HUES6 (cell line): ENCODE results near the gene ILF3.

ENCODE experiments used
- H3K27ac ChIP-seq: 2 replicates; pipeline ENCODE4 v1.7.0; 2013; ENCODE audit warnings: low read depth, mild to moderate bottlenecking, low read length, inconsistent platforms
- H3K27me3 ChIP-seq: 2 replicates; pipeline ENCODE4 v1.6.1; 2013; ENCODE audit warnings: low read length; ENCODE audit not compliant: control insufficient read depth, insufficient read depth
- H3K36me3 ChIP-seq: 2 replicates; pipeline ENCODE4 v1.6.1; 2013; ENCODE audit warnings: low read length; ENCODE audit not compliant: control insufficient read depth, insufficient read depth
- H3K4me1 ChIP-seq: 2 replicates; pipeline ENCODE4 v1.6.1; 2013; ENCODE audit warnings: low read length; ENCODE audit not compliant: control insufficient read depth, insufficient read depth
- H3K4me3 ChIP-seq: 2 replicates; pipeline ENCODE4 v1.5.1; 2013; ENCODE audit warnings: low read depth, low read length
- H3K9ac ChIP-seq: one replicate; pipeline ENCODE4 v1.6.1; 2013; ENCODE audit warnings: mild to moderate bottlenecking, low read length
- H3K9me3 ChIP-seq: 2 replicates; pipeline ENCODE4 v1.6.1; 2013; ENCODE audit warnings: low read depth, low read length; ENCODE audit not compliant: control insufficient read depth, insufficient read depth

Gene ILF3

DNA sequence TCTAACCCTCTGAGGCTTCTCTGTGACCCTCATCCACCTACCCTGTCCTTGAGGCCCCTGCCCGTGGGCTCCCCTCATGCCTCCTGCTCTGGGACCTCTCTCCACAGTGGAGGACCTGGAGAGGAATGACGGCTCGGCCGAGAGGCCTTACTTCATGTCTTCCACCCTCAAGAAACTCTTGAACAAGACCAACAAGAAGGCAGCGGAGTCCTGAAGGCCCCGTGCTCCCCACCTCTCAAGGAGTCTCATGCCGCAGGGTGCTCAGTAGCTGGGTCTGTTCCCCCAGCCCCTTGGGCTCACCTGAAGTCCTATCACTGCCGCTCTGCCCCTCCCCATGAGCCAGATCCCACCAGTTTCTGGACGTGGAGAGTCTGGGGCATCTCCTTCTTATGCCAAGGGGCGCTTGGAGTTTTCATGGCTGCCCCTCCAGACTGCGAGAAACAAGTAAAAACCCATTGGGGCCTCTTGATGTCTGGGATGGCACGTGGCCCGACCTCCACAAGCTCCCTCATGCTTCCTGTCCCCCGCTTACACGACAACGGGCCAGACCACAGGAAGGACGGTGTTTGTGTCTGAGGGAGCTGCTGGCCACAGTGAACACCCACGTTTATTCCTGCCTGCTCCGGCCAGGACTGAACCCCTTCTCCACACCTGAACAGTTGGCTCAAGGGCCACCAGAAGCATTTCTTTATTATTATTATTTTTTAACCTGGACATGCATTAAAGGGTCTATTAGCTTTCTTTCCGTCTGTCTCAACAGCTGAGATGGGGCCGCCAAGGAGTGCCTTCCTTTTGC is 10.8 kb upstream of the ILF3 start:
- Histone ChIP-seq H3K9ac (no peak overlapping the region), H3K27me3 (no peaks in the 10 kb centered on the region), H3K4me3 (no peak overlapping the region), H3K36me3 (peaks cover 44% of the 10 kb centered on the region), H3K4me1 (peaks cover 26% of the 10 kb centered on the region), H3K9me3 (no peaks in the 10 kb centered on the region), H3K27ac (0 out of 2 replicates have a peak overlapping the region, but pooled peaks have one; percentile 37)

DNA sequence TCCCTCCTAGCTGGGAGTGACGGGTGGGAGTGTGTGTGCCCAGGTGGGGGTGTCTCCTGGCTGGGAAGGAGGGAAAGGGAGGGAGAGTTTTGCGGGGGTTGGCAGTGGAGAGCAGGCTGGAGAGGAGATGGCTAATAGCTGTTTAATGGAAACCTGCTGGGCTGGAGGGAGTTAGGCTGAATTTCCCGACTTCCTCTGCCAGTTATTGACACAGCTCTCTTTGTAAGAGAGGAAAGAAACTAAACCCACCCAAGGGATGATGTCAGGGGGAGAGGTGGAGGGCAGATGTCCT is 10.2 kb upstream of the ILF3 start:
- H3K4me1 ChIP-seq = peaks cover 26% of the 10 kb centered on the region
- H3K36me3 ChIP-seq = peaks cover 44% of the 10 kb centered on the region
- no peaks in the 10 kb centered on the region for H3K27me3 ChIP-seq
- no peak overlapping the region for H3K27ac ChIP-seq
- no peaks in the 10 kb centered on the region for H3K9me3 ChIP-seq
- no peak overlapping the region for H3K4me3 ChIP-seq
- peak overlapping the region; percentile 28 for H3K9ac ChIP-seq

DNA sequence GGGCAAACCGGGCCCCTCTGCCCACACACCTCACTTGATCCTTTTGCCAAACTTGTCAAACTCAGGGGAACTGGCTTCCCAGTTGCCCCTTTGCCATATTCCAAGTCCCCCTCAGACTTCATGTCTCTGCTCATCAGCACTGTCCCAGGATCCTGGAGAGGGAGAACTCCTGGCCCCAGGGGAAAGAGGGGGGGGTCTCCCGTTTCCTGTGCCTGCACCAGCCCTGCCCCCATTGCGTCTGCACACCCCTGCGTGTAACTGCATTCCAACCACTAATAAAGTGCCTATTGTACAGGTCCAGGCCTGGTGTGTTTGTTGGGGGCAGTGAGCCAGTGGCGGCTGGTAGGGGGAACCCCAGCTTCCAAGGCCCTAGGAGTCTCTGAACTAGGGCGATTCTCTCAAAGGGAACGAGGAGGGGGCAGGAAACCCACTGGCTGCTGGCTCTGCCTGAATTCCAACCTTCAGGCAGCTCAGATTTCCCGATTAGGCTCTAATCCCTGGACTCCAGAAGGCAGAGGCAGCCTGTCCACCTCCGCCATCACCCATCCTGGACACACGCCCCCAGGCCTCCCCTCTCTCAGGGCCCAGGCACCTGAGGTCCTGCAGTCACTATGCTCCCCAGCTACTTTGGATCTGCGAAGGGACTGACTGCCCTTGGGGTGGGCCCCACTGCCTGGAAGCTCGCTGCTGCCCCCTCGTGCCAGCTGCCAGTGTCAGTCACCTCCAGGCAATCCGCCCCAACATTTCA is 9.7 kb upstream of the ILF3 start:
- H3K9me3 ChIP-seq = no peaks in the 10 kb centered on the region
- H3K27me3 ChIP-seq = no peaks in the 10 kb centered on the region
- H3K27ac ChIP-seq = 0 out of 2 replicates have a peak overlapping the region, but pooled peaks have one; percentile 10
- no peak overlapping the region for H3K4me3 ChIP-seq
- peaks cover 26% of the 10 kb centered on the region for H3K4me1 ChIP-seq
- H3K36me3 ChIP-seq = peaks cover 40% of the 10 kb centered on the region
- peak overlapping the region; percentile 28 for H3K9ac ChIP-seq

DNA sequence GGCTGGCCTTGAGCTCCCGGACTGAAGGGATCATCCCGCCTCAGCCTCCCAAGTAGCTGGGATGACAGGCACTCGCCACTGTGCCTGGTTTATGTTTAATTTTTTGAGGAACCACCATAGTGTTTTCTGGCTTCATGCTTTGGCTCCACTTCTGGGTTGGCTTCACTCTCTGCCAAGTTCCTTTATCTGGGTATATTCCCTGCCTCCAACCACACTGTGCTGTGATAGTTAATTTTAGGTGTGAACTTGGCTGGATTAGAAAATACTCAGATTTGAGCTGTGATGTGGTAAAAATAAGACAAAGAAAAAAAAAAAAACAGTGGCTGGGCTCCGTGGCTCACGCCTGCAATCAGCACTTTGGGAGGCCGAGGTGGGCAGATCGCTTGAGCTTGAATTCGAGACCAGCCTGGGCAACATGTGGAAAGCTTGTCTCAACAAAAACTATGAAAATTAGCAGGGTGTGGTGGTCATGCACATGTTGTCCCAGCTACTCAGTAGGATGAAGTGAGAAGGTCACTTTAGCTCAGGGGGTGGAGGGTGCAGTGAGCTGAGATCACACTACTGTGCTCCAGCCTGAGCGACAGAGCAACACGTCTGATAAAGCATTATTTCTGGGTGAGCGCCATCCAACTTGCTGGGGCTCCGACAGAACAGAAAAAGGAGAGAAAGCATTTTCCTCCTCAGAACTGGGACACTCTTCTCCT is 7.5 kb upstream of the ILF3 start:
- H3K4me3 ChIP-seq = no peak overlapping the region
- no peaks in the 10 kb centered on the region for H3K27me3 ChIP-seq
- H3K9ac ChIP-seq = no peak overlapping the region
- H3K4me1 ChIP-seq = peaks cover 26% of the 10 kb centered on the region
- no peaks in the 10 kb centered on the region for H3K9me3 ChIP-seq
- H3K36me3 ChIP-seq = peaks cover 22% of the 10 kb centered on the region
- H3K27ac ChIP-seq = no peak overlapping the region

DNA sequence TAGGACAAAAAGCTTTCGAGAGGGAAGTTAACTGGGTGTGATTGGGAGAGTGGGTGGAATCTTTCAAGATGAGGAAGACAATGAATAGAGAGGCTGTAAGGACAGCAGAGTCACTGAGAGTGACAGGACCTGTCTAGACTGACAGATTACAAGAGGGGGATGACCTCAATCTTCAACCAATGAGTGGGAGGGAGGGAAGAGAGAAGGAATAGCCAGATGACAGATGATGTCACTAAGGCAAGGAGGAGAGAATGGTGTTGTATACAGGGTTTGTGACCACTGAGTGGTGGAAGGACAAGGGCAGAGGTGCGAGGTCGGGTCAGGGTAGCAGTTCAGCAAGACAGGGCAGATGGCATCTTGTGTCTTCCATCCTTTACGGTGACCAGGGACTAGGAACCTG is 5.8 kb upstream of the ILF3 start:
- H3K27ac ChIP-seq = no peak overlapping the region
- H3K9me3 ChIP-seq = no peaks in the 10 kb centered on the region
- peaks cover 10% of the 10 kb centered on the region for H3K36me3 ChIP-seq
- H3K27me3 ChIP-seq = no peaks in the 10 kb centered on the region
- H3K9ac ChIP-seq = no peak overlapping the region
- H3K4me3 ChIP-seq = no peak overlapping the region
- peaks cover 13% of the 10 kb centered on the region for H3K4me1 ChIP-seq

- Histone ChIP-seq H3K9me3 (no peaks in the 10 kb centered on the region), H3K27me3 (no peaks in the 10 kb centered on the region), H3K9ac (no peak overlapping the region), H3K4me1 (0 out of 2 replicates have a peak, but pooled peaks cover under 1% of the 10 kb centered on the region), H3K36me3 (peaks cover 24% of the 10 kb centered on the region), H3K4me3 (no peak overlapping the region), H3K27ac (no peak overlapping the region)
These were observed 2.3 kb upstream of the ILF3 start for GRCh38 chr19:10651851-10652250.

DNA sequence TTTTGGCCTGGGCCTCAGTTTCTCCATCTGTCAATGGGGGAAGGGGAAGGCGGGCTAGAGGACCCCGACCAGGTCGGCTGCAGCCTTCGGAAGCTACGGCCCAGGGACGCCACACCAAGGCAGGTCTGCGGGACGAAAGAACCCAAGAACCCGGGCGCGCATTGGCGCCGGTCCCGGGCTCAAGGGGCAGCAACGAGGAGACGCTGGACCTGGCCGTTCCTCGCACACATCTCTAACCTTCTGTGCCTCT is 739 bp upstream of the ILF3 start:
- peaks cover 36% of the 10 kb centered on the region for H3K36me3 ChIP-seq
- H3K4me1 ChIP-seq = peaks cover 5% of the 10 kb centered on the region; the same call in 1 of the 2 replicates
- H3K9ac ChIP-seq = peak overlapping the region; percentile 99
- H3K9me3 ChIP-seq = no peaks in the 10 kb centered on the region
- H3K27ac ChIP-seq = peak overlapping the region; percentile 95
- peak overlapping the region; percentile 88 for H3K4me3 ChIP-seq
- no peaks in the 10 kb centered on the region for H3K27me3 ChIP-seq

DNA sequence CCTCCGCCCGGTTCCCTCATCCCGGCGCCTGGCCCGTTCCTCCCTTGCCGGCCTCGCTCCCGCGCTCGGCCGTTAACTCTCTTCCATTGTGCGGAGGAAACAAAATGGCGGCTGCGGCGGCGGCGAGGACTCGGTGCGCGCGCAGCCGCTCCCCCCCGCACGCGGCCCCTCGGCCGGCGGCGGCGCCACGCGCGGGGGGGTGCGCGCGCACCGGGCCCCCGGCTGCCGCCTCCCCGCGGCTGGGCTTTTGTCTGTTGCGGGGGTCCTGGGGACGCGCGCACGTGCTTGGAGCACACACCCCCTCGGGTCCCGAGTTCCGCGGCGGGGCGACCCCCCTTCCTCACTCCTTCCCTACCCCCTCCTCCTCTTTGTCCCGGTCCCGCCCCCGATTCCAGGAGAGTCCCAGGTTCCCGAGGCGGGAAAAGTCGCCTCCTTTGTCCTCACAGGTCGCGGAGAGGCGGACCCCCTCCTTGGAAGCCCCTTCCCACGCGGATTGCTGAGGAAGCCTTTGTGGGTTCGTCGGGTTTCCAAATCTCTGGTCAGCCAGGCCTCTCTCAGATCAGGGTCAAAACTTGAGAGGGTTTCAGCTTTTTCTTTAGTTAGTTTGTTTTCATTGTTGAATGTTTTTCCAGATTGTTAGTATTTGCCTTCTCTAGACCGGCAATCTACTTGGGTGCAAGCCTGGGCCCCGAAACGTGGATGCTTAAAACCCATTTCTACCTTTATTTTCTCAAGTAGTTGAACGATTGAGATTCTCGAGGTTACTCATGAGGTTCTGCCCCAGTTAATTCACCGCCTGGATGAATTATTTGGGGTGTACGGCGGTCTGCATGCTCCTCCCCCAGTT is 687 bp downstream of the ILF3 start:
- Histone ChIP-seq H3K9ac (peak overlapping the region; percentile 99), H3K27ac (peak overlapping the region; percentile 100), H3K4me1 (peaks cover 5% of the 10 kb centered on the region; the same call in 1 of the 2 replicates), H3K4me3 (peak overlapping the region; percentile 88), H3K36me3 (peaks cover 43% of the 10 kb centered on the region), H3K27me3 (no peaks in the 10 kb centered on the region), H3K9me3 (no peaks in the 10 kb centered on the region)

- Histone ChIP-seq H3K36me3 (peaks cover 52% of the 10 kb centered on the region), H3K4me3 (peak overlapping the region; percentile 88), H3K9me3 (no peaks in the 10 kb centered on the region)
These were observed 1.5 kb downstream of the ILF3 start for GRCh38 chr19:10655457-10656312.

DNA sequence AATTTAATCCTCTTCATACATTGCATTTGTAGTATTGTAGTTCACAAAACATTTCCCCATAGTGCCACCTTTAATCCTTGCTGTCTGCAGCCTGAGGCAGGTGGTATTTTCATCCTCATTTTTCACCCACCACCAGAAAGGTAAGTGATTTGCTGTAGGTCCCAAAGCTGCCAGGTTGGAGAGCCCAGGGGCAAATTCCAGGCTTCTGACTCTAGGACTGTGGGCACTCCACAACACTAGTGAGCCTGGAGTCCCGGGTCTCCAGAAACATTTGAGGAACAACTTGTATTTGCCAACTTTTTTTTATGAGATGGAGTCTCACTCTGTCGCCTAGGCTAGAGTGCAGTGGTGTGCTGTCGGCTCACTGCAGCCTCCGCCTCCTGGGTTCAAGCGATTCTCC is 6.2 kb downstream of the ILF3 start:
- peaks cover 67% of the 10 kb centered on the region for H3K36me3 ChIP-seq
- H3K4me1 ChIP-seq = peaks cover 18% of the 10 kb centered on the region
- H3K9me3 ChIP-seq = no peaks in the 10 kb centered on the region
- H3K4me3 ChIP-seq = no peak overlapping the region
- H3K27ac ChIP-seq = no peak overlapping the region
- H3K9ac ChIP-seq = no peak overlapping the region
- H3K27me3 ChIP-seq = no peaks in the 10 kb centered on the region

More at GRCh38 chr19:10655457-10656312, 1.5 kb downstream of the ILF3 start:
- H3K4me1 ChIP-seq = peaks cover 5% of the 10 kb centered on the region
- peak overlapping the region; percentile 99 for H3K9ac ChIP-seq
- H3K27me3 ChIP-seq = no peaks in the 10 kb centered on the region
- peak overlapping the region; percentile 87 for H3K27ac ChIP-seq
